A549 (cell line): ENCODE results near the gene IL18BP.

ENCODE experiments used
- BCL3 ChIP-seq: fragments of >200 bp; sonication (Bioruptor Twin); formaldehyde crosslinking; IDR thresholded peaks from 3 replicates; pipeline ENCODE4 v1.6.1; 2016
- CTCF ChIP-seq: fragments of >200 bp; sonication (Bioruptor Twin); formaldehyde crosslinking; IDR thresholded peaks from 3 replicates; pipeline ENCODE4 v1.5.1; 2016
- EHMT2 ChIP-seq: fragments of 200-600 bp; sonication (generic); IDR thresholded peaks from 2 replicates; pipeline ENCODE4 v1.6.1; 2016; ENCODE audit warnings: antibody characterized with exemption, low read depth, mild to moderate bottlenecking, moderate library complexity
- MYC ChIP-seq: IDR thresholded peaks from 2 replicates; pipeline ENCODE4 v1.6.1; 2012; ENCODE audit warnings: mild to moderate bottlenecking, inconsistent platforms, low read length, improper control_type of control experiment, borderline replicate concordance
- POLR2A ChIP-seq: IDR thresholded peaks from 2 replicates; pipeline ENCODE4 v1.6.1; 2012; ENCODE audit warnings: mild to moderate bottlenecking, low read length
- RCOR1 ChIP-seq: fragments of 150-350 bp; IDR thresholded peaks from 2 replicates; pipeline ENCODE4 v1.6.1; 2014; ENCODE audit warnings: antibody characterized with exemption, low read length, low read depth
- REST ChIP-seq: fragments of 200-600 bp; sonication (generic); IDR thresholded peaks from 2 replicates; pipeline ENCODE4 v1.6.1; 2016; ENCODE audit warnings: antibody characterized with exemption, mild to moderate bottlenecking, moderate library complexity
- USF2 ChIP-seq: fragments of 450-650 bp; IDR thresholded peaks from 2 replicates; pipeline ENCODE4 v1.6.1; 2014; ENCODE audit warnings: antibody characterized with exemption

- TF ChIP-seq CTCF (no peak), USF2 (no peak), REST (no peak), POLR2A (no peak), MYC (no peak), EHMT2 (no peak), RCOR1 (no peak), BCL3 (no peak)
These were observed 8.9 kb downstream of the IL18BP start for GRCh38 chr11:72007587-72007986.
